Measurements from ENCODE around the gene SCAPER. TPM values are rescaled to one million over a fixed set of nuclear protein-coding genes. Genes with fewer than 3 reads are reported as not detected.

Gene SCAPER
- total and polyA plus RNA-seq, 11 donors, result 6.7 to 53.9 (median 38.3) TPM

- intact Hi-C loops (cut with DNase I), result no loop called here
- TF ChIP-seq, protein P1, sequence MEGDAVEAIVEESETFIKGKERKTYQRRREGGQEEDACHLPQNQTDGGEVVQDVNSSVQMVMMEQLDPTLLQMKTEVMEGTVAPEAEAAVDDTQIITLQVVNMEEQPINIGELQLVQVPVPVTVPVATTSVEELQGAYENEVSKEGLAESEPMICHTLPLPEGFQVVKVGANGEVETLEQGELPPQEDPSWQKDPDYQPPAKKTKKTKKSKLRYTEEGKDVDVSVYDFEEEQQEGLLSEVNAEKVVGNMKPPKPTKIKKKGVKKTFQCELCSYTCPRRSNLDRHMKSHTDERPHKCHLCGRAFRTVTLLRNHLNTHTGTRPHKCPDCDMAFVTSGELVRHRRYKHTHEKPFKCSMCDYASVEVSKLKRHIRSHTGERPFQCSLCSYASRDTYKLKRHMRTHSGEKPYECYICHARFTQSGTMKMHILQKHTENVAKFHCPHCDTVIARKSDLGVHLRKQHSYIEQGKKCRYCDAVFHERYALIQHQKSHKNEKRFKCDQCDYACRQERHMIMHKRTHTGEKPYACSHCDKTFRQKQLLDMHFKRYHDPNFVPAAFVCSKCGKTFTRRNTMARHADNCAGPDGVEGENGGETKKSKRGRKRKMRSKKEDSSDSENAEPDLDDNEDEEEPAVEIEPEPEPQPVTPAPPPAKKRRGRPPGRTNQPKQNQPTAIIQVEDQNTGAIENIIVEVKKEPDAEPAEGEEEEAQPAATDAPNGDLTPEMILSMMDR (IDR thresholded peaks at IDR 0.05), result no peak
- Histone ChIP-seq H3K27me3 (no peaks in the 10 kb centered on the region), H3K36me3 (peaks cover 0 to 63% (median 31%) of the 10 kb centered on the region in 9 donors), H3K4me1 (no peaks in the 10 kb centered on the region), H3K4me3 (no peak overlapping the region), H3K9me3 (peaks cover 0 to 10% (median 0%) of the 10 kb centered on the region in 12 donors), H3K27ac (no peak overlapping the region)
- ATAC-seq (no peak), DNase-seq (no peak)
- 84 to 85% (median 84%) methylated on average over 5 of the region's 5 CpGs for WGBS, 4 donors
Measured at GRCh38 chr15:76795217-76795616, 109.9 kb downstream of the SCAPER start.

DNA sequence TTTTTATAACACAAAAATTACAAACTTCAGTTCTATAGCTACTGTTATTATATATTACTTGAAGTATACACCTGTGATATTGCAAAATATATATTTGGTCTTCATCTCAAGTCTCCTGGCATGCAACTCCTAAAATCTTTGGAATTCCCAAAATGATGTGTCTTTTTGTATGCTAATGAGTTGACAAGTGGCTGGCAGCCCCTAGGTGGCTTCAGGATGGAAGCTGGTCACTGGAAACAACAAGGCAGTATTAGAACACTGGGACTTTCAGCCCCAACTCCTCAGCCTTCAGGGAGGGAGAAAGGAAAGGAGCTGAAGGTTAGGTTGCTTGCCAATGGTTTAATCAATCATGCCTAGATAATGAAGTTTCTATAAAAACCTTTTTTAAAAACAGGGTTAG, 112.0 kb downstream of the SCAPER start:
- Histone ChIP-seq H3K4me3 (no peak overlapping the region), H3K27ac (no peak overlapping the region), H3K36me3 (peaks cover 0 to 58% (median 29%) of the 10 kb centered on the region in 9 donors), H3K4me1 (no peaks in the 10 kb centered on the region), H3K27me3 (no peaks in the 10 kb centered on the region), H3K9me3 (peaks cover 0 to 10% (median 0%) of the 10 kb centered on the region in 12 donors)
- ATAC-seq, result no peak
- intact Hi-C loops (cut with DNase I), result no loop called here
- no peak for TF ChIP-seq POLR2A (IDR thresholded peaks at IDR 0.05)
- TF ChIP-seq, protein P1 (IDR thresholded peaks at IDR 0.05), result no peak
- no peak for DNase-seq

DNA sequence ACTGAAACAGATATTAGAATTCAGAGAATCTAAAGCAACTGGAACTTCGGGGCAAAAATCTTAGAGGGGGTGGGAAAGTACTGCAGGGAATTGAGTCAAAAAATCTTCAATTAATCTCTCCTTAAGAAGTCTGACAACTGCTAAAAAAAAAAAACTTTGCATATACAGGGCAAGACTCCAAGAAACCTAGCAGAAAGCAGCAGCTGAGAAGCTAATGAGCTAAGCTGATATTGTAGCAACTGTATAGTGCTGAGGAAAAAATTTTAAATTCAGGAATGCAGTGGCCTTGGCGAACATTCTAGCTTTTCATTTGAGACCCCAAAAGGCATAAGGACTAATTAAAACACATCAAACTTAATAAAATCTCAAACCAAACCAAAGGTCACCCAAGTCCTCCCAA, 113.6 kb downstream of the SCAPER start:
- Histone ChIP-seq H3K4me1 (no peaks in the 10 kb centered on the region), H3K27me3 (no peaks in the 10 kb centered on the region), H3K4me3 (no peak overlapping the region), H3K9me3 (peaks cover 0 to 10% (median 0%) of the 10 kb centered on the region in 12 donors), H3K27ac (no peak overlapping the region), H3K36me3 (peaks cover 0 to 59% (median 29%) of the 10 kb centered on the region in 9 donors)
- ATAC-seq (no peak), DNase-seq (no peak)
- WGBS, 4 donors, result 88 to 95% (median 90%) methylated on average over 2 of the region's 2 CpGs
- intact Hi-C loops (cut with DNase I), result no loop called here
- TF ChIP-seq POLR2A (IDR thresholded peaks at IDR 0.05), result no peak
- TF ChIP-seq, protein P1 (IDR thresholded peaks at IDR 0.05), result no peak

- peaks cover 0 to 40% (median 4%) of the 10 kb centered on the region in 9 donors for H3K36me3 ChIP-seq
- intact Hi-C loops (cut with DNase I), result no loop called here
- H3K4me1 ChIP-seq, result no peaks in the 10 kb centered on the region
- H3K27me3 ChIP-seq, result no peaks in the 10 kb centered on the region
- DNase-seq (no peak), ATAC-seq (no peak)
- TF ChIP-seq, protein P1 (IDR thresholded peaks at IDR 0.05), result no peak
- TF ChIP-seq POLR2A (IDR thresholded peaks at IDR 0.05), result no peak
- H3K9me3 ChIP-seq, result peaks cover 0 to 23% (median 0%) of the 10 kb centered on the region in 12 donors
- H3K4me3 ChIP-seq, result no peak overlapping the region
- WGBS, 4 donors, result 88 to 97% (median 91%) methylated on average over 4 of the region's 4 CpGs
- no peak overlapping the region for H3K27ac ChIP-seq
Measured at GRCh38 chr15:76787273-76787672, 117.9 kb downstream of the SCAPER start.
